Glomerular endothelial cell (primary cell): ENCODE measurements around the gene TRIM14. TPM values are rescaled to one million over a fixed set of nuclear protein-coding genes. Genes with fewer than 3 reads are reported as not detected.
"Not testable (repeated sequence)": the region's sequence is repeated elsewhere in the genome, so short reads cannot be mapped to it uniquely, and the experiment has no call there.

Experiments used
- DNase-seq: peaks from one replicate; pipeline ENCODE4 v3.0.0-alpha.2; 2011; ENCODE audit warnings: low read depth, low spot score; ENCODE audit errors: extremely low read depth
- total RNA-seq: library from RNA; depleted of rRNA; stranded (reverse); fragments of >200 nt; gene quantifications from 2 replicates; pipeline ENCODE4 v1.2.3, GENCODE V29; 2015

TRIM14 gene
- total RNA-seq, 1 donor from 2014 or later, result 9.1 TPM

DNA sequence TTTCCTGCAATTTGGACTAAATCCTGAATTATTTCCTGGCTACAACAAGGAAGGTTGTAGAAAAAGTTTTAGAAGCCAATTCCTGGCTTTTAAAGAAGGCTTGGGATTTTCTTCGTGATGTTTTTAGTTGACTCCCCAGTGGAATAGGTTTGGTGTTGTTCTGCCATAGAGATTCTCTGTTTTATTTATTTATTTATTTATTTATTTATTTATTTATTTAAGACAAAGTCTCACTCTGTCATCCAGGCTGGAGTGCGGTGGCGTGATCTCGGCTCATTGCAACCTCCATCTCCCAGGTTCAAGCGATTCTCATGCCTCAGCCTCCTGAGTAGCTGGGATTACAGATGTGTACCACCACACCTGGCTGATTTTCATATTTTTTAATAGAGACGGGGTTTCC lies 1.9 kb downstream of the TRIM14 start:
- not testable (repeated sequence) for DNase-seq

DNA sequence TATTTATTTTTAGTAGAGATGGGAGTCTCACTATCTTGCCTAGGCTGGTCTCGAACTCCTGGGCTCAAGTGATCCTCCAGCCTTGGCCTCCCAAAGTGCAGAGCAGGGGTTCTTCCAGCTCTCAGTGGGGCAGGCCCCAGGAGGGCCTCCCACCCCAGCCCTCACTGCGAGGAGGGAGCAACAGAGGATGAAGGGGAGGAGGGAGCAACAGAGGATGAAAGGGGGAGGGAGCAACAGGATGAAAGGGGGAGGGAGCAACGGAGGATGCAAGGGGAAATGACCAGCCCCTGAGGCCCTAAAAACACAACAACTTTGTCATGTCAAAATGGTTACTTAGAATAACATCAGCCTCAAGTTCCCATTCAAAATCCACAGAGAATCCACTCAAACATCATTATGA lies 10.0 kb downstream of the TRIM14 start:
- DNase-seq, result no peak

DNA sequence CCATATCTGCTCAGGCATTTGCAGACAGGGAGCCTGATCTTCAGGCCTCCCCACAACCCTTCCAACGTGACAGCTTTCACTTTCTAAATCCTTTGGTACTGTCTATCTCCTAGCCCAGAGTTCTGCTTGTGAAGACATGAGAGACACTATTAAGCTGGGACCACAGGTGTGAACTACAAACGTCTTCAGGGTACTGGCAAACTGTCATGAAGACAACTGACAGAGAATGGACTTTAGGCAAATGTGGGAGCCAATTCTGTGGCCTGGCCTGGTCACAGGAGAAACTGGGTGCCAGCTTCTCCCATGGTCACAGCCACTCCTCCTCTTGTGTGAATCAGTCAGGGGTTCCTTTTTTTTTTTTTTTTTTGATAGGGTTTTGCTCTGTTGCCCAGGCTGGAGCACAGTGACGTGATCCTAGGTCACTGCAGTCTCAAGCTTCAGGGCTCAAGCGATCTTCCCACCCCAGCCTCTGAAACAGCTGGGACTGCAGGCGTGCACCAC lies 10.4 kb downstream of the TRIM14 start:
- DNase-seq, result no peak

DNA sequence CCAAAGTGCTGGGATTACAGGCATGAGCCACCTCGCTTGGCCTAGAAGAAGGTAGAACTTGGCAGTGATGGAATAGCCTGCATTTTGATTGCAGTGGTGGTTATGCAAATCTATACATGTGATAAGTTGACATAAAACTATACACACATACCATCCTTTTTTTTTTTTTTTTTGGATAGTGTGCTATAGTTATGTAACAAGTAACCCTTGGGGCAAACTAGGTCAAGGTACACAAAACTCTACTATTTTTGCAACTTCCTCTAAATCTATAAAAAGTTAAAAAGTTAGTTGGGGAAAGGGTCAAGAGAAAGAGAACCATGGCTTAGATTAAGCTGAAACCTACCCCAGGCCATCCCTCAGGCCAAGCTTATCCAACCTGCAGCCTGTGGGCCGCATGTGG lies 11.1 kb downstream of the TRIM14 start:
- no peak for DNase-seq

DNA sequence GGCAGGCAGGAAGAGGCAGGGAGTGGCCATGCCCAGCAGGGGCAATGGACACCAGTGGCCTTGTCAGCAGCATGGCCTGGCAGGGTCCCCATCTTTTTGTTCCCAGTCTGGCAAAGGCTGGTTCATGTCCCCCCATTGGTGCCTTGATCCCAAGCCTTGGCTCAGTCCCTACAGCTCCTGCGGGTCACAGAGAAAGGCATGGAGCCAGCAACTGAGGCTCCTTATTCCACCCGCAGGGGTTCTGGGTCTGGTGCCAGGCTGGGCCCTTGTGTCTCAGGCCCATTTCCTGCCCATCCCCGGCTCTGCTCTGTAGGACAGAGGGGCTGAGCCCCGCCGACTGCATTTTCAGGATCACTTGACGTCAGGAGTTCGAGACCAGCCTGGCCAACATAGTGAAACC lies 14.0 kb downstream of the TRIM14 start:
- DNase-seq, result no peak

DNA sequence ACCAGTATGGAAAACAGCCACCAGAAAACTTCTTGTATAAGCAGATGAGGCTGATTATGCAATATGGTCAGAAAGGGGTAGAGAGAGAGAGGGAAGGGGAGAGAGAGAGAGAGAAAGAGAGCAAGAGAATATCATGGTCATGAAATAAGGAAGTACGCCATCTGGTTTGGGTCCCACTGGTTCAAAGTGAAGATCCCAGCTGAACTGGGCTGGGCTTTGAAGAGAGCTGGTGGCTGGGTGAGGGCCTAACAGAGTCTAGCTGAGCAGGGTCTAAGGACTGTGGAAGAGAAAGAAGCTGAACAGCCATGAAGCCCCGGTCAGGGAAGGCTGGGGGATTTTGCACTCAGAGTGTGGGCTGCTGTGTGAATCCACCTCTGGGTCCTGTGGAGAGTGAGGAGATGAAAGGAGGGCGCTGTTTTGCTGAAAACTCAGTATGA lies 14.6 kb downstream of the TRIM14 start:
- DNase-seq, result no peak

DNA sequence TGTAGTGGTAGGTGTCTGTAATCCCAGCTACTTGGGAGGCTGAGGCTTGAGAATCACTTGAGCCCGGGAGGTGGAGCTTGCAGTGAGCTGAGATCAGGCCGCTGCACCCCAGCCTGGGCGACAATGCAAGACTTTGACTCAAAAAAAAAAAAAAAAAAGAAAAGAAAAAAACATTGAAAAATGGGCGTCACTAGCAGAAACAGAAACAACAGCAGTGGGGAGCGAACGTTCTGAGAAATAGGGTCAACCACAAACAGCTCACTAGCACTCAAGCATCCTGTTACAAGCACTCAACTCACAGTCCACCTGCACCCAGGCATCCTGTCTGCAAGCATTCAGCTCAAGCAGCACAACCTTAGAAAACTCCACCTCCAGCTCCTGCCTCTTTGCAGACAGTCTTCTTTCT lies 17.2 kb downstream of the TRIM14 start:
- no peak for DNase-seq

DNA sequence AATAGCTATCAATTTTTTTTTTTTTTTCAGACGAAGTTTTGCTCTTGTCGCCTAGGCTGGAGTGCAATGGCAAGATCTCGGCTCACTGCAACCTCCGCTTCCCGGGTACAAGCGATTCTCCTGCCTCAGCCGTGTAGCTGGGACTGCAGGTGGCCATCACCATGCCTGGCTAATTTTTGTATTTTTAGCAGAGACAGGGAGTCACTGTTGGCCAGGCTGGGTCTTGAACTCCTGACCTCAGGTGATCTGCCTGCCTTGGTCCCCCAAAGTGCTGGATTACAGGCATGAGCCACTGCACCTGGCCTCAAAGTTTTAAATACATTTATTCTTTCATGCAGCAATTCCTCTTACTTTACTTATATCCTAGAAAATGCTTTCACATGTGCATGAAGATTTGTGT lies 17.6 kb downstream of the TRIM14 start:
- DNase-seq, result no peak

DNA sequence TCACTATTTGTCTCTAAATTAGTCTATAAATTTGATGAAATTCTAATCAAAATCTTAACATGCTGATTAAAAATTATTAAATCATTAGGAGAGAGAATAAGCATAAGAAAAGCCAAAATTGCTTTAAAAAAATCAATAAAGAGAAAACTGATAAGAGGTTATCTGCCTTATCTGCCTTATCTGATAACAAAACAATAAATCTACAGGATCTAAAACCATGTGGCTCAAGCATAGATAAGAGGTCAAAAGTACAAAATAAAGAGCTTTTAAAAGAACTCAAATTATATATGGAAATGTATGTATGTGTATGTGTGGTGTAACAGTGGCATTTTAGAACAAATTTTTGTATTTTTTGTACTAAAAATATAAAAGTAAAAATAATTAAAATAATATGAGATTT lies 18.6 kb downstream of the TRIM14 start:
- DNase-seq, result no peak

DNA sequence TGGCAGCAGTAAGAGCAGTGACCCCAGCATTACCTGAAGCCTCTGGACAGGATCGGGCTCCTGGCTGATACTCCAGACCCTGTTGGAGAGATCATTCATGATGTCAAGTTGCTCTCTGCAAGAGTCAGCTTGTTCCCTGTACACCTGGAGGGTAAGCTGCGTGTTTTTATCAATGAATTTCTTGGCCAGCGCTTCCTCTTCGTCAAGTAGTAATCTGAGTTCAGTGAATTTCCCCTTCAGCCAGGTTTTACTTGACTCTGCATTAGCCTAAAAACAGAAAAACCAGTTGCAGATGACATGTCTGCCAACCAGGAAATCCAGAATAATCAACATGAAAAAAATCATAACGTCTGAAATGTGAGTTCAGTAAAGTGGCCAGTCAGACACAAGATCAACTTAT lies 19.1 kb downstream of the TRIM14 start:
- DNase-seq, result no peak

DNA sequence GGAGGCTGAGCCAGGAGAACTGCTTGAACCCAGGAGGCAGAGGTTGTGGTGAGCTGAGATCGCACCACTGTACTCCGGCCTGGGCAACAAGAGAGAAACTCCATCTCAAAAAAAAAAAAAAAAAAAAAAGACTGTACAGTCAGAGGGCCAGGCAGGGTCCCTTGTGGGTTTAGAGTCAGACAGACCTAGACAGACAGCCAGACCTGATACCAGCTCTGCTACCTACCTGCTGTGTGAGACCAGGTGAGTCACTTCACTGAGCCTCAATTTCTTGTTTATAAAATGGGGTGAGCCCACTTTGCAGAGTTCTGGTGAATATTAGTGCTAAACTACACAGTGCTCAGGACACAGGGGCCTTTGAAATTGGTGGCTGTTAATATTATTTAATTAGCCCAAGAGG lies 19.7 kb downstream of the TRIM14 start:
- DNase-seq, result no peak

DNA sequence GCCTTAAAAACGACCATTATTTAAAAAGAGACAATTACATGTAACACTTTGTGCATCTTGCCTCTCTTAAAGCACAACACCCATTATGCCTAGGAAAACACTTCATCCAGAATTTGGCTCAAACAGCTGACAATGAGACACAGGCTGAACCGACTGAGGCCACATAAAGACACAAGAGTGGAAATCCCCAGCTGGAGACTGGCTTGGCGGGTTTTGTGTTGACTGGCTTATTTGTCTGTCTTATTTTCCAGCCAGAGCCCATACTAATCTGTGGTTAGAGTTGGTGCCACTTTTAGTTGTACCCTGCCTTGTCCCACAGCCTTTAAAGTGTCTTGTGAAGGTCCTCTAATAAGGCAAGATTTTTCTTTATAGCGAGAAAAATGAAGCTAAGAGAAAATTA lies 21.2 kb downstream of the TRIM14 start:
- no peak for DNase-seq

DNA sequence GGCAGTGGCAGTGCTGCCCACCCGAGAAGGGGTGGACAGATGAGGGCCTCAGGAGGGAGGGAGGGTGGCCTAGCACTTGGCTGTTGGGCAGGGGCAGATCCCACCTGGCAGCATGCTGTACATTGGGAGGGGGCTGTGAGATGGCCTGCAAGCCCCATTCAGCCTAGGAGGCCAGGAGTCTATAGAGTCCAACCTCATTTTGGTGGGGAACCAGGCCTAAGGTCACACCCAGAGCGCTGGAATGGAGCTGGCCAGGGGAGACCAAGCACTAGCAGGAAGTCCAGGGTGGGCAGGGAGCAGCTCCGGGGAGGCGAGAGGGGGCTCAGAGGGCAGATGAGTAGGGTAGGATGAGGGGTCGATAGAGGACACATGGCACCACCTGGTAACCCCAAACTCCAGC lies 22.9 kb downstream of the TRIM14 start:
- DNase-seq, result no peak

DNA sequence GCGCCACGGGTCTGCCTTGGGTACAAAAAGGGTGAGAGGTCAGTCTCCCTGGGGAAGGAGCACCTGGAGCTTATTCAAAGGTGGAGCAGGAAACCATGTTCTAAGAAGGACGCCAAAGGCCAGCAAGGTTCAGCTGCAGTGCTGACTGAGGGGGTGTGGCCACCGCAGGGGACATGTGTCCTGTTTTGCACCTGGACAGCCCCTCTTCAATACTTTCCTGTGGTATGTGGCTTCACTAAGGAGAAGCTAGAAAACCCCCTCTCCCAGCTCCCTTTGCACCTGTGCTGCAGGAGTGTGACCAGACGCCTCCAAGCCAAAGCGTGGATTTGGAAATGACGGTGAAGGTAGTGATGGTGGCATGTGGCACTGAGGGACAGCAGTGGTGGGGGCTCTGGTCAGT lies 23.6 kb downstream of the TRIM14 start:
- no peak for DNase-seq

DNA sequence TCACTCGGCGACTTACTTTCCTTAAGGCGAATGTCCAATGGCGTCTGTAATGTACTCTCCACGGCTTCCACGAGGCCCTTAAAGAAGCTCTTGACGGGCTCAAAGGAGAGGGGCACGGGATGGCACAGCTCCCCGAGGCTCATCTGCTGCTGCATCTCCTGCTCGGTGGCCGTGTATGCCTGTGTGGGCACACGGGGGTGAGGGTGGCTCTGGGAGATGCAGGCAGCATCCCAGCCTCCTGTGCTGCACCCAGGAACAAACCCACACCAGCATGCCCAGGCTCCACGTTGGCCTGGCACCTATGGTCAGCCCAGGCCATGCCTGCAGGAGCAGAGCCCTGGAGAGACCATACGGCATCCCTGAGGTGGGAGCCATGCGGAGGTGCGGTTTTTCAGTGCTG lies 24.2 kb downstream of the TRIM14 start:
- DNase-seq, result no peak

DNA sequence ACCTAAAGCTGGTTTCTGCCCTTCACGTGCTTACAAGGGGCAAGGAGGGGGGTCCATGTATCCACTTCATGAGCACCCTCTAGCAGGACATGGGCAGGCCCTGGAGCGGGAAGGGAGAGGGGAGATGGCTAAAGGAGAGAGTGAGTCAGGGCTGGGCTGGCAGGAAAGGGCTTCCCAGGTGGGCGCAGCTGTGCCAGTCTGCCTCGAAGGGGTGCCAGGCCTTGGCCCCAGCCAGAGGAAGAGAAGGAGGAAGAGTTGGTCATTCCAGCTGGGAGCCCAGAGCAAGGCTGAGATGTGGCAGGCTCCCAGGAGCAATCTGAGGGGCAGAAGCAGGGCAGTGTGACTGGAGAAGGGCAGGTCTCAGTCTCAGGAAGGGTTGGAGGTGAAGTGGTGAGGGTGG lies 24.7 kb downstream of the TRIM14 start:
- DNase-seq, result no peak

DNA sequence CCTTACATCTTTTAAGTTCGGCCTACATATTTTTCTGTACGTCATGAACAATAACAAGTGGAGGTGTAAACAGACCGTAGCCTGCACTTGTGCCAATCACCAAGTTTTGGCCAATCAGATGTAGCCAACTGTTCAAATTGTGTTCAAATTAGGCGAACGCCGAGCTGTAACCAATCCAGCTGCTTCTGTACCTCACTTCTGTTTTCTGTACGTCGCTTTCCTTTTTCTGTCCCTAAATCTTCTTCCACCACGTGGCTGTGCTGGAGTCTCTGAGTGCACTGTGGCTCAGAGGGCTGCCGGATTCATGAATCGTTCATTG lies 26.4 kb downstream of the TRIM14 start:
- no peak for DNase-seq

DNA sequence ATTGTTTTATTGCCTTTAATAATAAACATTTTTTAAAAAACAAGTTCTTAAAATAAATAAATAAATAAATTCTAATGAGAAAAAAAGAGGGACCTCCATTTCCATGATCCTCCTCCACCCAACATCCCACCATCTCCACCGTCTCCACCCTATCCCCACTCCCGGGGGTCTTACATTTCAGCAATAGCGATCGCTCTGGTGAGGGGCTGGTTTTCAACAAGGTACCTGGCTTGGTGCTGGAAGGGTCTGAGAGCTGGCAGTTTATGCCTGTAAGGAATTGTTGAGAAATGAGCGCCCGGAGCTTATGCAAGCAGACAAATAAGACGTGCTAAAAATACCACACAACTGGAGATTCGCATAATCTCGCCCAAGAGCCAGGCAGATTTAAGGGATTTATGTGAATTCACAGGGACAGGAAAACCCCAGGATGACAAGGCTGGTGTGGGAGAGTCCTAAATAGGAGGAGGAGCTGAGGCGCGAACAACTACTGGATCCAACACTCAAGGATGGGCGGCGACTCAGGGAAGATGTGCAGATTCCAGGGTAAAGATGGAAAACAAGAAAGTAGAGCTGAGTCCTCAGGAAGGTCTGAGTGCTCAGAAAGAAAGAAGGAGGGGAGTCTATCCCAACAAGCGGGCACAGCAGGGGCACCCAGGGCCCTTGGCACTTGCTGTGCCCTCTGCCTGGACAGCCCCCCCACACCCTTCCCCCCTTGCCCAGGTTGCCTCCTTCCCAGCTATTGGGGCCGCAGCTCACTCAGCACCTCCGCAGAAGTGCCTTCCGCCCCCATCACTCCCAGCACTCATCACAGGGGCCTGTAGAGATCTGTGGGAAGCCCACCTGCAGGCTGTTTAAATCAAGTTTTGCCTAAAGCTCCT lies 27.0 kb downstream of the TRIM14 start:
- no peak for DNase-seq

DNA sequence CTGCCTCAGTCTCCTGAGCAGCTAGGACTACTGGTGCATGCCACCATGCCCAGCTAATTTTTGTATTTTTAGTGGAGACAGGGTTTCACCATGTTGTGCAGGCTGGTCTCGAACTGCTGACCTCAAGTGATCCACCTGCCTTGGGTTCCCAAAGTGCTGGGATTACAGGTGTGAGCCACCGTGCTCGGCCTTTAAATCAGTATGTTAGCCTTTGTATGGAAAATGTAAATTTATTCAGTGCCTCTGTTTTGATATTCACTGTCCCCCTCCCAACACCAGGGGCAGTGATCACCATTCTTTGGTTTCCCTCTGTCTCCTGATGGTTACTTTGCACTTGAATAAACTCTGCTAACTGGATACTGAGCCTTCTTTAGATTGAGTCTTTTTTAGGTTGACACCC lies 28.3 kb downstream of the TRIM14 start:
- not testable (repeated sequence) for DNase-seq

DNA sequence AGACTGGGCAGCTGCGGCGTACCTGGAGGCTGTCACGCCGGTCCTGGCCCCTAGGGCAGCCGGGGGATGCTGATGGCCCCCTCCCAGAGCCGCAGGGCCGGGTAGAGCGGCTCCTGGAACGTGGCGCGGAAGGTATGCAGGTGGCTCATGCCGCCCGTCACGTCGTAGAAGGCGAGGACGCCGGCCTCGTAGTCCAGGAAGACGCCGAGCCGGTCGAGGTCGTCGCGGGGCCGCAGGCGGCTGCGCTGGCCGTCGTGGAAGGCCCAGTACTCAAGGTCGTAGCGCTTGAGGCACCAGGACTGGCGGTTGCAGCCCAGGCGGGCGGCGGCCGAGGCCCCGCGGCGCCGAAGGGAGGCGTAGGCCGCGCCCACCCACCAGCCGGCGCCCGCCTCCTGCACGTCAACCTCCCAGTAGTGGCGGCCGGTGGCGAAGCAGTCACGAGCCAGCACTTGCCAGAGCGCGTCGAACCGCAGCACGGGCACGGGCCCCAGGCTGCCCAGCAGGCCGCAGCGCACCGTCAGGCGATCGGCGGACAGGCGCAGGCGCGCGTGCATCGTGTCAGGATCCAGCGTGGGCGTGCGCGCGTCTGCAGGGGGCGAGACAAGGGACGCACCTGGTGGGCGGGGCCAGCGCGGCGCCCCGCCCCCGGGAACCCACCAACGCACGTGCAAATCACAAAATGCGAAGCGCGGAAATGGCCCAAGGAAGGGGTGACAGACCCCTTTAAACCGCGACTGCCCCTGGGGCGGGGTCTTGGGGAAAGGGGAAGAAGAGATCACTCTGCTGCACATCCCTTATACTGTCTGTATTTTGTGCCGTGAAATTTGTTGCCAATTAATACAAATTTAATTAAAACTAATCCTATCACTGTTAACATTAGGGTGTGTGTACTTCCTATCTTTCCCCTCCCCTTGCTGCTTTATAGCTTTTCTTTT lies 31.3 kb downstream of the TRIM14 start:
- DNase-seq, result no peak

DNA sequence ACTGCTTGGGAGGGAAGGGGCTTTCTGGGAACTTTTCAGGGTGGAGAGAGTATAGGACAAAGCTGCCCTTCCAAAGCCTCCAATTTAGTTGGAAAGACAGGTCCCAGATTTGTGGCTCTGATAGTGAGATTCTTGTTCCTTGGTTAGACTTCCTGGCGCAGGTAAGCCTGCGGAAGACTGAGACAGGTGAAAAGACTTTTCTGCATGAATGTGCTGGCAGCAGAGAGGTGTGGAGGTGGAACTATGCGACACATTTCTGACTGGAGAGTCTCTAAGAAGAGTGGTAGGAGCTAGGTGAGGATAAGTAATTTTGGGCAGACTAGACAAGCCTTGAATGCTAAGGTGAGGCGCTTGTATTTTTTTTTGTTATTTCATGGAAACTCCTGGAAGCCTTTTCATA lies 32.6 kb downstream of the TRIM14 start:
- DNase-seq, result no peak

DNA sequence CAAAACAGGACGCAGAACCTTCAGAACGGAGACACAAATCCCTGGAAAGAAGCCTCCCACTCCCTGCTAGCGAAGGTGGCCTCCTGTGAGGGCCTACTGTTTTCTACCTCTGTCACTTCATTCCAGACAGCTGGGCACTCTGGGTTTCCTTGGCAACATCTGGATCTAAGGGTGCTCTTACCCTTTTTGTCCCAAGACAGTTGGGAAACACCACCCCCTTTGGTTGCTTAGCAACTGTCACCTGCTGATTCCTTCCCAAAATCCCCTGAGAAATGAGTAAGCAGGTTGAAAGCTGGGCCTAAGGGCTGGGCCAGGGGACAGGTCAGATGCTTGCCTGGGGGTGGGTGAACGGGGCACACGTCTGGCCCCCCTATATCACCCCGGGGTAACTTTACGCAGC lies 33.1 kb downstream of the TRIM14 start:
- DNase-seq, result no peak
